NCI-H2029 (cell line): ENCODE results near the gene MAP7D2.
"Not testable (repeated sequence)": the region's sequence is repeated elsewhere in the genome, so short reads cannot be mapped to it uniquely, and the experiment has no call there.

Experiments used
- DNase-seq: peaks from one replicate; lab custom pipeline; 2025; lab: John Stamatoyannopoulos, UW

Gene MAP7D2

DNA sequence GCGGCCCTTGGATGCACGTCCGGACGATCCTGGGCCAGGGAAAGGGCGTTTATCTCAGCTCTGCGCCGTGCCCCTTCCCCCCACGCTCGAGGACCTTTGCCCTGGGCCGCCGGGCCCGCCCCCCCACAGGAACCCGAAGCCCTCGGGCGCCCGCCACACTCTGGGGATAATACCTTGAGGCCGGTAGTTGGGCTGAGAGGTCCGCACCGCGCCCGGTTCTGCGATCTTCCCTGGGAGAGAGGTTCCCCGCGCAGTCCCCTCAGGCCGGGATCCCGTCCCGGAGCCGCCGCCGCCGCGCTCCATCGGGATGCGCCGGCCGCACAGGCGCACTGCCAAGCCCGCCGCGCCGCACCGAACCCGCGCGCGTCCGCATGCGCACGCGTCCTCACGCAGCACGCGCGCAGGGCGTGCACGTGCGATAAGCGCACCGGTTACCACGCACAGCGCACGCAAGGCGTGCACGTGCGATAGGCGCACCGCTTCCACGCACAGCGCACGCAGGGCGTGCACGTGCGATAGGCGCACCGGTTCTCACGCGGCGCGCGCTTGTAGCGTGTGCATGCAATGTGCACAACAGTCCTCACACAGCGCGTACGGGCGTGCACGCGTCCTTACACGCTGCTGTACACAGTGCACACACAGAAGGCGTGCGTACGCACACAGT lies at the start of gene MAP7D2:
Gene MAP7D2 (minus strand): TSS at position 331 of the 664 bp plus-strand sequence. CDS start 28 bp downstream, at position 303.
- no peak for DNase-seq

DNA sequence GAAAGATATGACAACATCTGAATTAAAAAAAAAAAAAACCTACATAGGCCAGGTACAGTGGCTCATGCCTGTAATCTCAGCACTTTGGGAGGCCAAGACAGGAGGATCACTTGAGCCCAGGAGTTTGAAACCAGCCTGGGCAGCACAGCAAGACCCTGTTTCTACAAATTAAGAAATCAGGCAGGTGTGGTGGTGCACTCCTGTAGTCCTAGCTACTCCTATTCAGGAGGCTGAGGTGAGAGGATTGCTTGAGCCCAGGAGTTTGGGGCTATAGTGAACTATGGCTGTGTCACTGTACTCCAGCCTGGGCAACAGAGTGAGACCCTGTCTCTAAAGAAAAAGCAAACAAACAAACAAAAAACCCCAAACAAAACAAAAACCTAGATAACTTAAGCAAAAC lies 45.8 kb upstream of the MAP7D2 start:
- DNase-seq = not testable (repeated sequence)

DNA sequence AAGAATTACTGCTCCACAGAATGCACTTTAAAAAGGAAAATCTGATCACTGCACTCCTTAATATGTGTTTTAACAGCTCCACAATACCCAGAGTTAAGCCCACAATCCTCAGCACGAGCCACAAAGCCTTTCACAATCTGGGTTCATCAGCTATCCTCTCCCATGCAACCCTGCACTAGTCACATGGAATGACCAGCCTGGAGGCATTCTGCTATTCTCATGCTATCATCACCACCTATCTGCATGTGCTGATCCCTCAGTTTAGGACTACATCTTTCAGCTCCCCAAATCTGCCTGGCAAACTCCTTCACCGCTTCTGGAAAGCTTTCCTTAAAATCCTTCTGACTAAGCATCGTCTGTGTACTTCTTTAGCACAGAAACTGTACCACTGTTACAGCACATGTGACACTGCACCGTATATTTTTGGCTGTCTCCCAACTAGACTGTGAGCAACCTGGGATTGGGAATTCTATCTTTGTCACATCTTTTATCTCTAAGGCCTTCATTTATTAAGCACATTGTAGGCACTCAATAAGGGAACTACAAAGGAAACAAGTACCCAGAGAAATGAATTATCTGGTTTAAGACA lies 43.2 kb upstream of the MAP7D2 start:
- DNase-seq = no peak

DNA sequence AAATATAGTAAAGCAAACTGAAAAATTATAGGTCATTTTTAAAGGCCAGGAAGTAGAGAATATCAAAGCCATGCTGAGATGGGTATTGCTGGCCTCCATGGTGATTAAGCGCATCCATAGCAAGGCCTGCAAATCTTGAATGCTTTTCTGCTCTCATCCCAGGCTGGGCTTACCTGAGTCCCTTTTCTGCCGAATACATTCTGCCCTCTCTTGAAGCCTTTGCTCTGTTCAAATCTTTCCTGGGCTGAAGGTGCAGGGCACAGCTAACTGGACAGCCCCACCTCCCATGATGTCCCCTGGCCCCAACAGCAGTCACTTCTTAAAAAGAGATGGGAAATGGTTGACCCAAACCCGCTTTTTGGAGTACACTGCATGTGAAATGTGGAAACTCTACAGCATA lies 35.0 kb upstream of the MAP7D2 start:
- no peak for DNase-seq

DNA sequence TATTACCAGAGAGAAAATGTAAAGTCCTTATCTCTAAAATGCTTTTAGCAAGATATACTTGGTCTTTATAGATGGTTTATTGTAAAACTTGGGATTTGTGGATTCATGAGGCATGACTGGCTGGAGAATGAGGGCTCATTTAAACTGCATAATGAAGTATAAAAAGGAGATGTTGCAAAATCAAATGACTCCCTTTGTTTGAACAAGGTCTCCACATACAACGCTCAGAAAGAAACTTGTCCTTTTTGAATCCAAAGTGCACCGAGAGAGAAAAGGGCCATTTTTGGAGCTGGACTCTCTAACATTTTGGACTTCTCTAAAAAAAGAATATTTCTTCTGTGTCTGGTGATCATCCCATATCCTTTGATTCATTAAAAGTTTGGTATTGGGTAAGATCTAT lies 32.6 kb upstream of the MAP7D2 start:
- DNase-seq = no peak

DNA sequence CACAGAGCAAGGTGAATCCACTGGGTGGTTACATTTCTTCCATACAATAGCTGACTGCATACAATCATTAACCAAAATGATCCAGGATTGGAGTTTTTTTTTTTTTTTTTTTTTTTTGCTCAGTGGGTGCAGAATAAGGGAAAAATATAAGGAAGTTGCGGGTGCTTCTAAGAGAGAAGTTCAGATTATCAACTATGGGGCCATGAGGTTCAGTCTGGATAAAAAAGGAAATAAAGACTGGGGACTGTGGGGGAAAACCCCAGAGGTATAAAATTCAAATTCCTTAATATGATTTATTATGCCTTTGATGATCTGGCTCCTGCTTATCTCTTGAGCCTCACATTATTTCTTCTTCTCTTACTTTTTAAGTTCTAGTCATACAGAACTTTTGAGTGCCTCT lies 30.9 kb upstream of the MAP7D2 start:
- DNase-seq = no peak

DNA sequence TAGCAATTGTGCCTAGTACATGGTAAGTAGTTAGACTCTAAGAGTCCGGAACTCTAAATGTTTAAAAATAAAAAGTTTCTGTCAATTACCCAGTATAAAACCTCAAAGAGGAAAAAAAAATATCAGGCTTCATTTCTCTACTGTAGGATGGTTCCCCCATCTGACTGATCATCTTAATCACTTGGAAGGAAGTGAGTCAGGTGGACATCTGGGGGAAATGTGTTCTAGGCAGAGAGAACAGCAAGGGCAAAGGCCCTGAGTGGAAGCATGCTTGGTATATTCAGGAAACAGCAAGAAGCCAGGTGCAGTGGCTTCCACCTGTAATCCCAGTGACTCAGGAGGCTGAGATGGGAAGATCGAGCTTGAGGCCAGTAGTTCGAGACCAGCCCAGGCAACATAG lies 27.8 kb upstream of the MAP7D2 start:
- DNase-seq = no peak

DNA sequence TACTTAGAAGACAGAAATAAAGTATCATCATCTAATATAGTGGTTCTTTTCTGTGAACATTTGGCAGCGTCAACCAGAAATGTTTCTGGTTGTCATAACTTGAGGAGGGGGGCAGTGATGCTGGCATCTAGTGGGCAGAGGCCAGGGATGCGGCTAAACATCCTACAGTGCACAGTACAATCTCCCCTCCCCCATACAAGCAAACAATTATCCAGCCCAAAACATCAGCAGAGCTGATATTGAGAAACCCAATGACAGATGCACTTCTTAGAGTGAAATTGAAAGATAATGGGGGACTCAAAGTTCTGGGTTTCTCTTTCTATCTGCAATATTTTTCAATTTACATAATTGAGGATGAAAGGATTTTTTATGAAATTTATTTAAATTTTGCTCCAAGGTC lies 26.9 kb upstream of the MAP7D2 start:
- DNase-seq = no peak

DNA sequence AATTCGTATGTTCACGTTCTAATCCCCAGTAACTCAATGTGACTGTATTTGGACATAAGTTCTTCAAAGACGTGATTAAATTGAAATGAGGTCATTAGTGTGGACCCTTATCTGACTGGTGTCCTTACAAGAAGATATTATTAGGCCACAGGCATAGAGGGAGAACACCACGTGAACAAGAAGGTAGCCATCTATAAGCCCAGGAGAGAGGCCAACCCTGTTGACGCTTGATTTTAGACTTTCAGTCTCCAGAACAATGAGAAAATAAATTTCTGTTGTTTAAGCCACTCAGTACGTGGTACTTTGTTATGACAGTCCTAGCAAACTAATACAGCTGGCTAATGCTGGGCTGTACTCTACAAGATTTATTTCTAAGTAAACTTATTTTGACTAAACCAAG lies 26.4 kb upstream of the MAP7D2 start:
- no peak for DNase-seq

DNA sequence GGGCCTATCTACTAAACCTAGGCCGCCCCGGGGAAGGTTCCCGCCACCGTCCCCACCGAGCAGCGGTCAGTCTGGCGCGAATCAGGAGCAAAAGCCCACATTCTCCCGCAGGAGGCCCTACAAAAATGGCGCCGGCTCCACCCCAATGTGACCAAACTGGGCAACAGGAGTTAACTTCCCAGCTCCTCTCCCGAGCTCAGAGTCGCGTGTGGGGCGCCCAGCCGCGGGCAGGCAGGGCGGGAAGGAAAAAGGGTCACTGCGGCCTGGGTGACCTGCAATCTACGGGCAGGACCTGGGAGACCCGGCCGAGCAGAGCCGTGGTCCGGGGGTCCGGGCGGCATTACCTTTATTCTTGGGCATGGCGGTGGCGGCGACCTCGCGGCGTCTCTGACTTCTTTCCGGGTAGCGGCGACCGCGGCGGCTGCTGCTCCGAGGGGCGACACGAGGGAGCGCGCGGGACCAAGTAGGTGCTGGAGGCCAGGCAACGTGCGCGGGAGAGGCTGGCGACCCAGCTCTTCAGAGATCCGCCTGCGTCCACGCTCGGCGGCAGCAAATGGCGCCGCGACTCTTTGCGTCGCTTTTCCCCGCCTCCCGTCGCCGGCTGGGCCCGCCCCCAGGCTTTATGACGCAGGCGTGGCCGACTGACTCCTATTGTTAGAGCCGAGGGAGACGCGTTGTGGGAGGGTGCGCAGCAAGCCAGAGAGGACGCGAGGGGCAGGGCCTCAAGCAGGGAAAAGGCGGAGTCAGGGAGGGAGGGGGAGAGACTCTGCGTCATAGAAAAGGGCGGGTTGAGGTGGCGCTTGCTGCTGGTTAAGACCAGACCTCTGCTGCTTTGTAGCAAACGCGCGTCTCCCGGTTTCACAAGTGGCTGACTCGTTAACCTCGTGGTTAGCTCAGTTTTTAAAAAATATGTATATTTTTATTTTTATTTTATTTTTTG lies 24.8 kb upstream of the MAP7D2 start, which contains the start of gene EIF1AX:
Gene EIF1AX (minus strand): TSS at position 558 of the 940 bp plus-strand sequence. CDS start 198 bp downstream, at position 360.
- DNase-seq = peak; percentile 93

DNA sequence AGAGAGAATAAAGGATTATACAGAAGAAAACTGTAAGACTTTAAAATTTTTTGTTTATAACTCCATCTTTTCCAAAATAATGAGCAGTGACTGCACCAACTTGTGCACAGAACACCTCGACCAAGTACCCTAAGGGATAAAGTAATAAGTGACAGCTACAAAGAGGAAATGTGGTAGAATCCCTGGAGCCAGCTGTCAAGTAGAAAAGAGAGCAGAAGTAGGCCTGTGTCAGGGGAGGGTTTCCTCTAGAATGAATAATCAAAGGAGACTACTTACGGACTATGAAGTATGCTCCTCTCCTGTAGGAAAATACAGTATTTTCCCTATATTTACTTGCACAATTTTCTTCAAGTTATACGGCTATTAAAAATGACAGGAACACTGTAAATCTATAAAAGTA lies 23.7 kb upstream of the MAP7D2 start:
- DNase-seq = no peak

DNA sequence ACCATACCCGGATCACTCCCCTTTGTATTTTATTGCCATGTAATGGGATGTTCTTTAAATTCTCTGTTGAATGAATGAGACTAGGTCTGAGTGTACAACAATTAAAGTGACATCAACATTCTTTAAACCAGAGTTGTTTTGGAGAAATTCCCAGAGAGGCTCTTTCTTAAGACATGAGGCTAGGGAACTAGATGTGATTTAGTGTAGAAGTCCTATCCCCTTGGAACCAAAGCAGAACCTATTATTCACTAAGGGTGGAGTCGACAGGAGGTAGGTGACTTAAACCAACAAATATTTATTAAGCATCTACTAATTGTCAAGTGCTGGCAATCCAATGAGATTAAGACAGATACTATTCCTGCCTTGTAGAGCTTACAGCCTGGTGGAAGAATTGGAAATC lies 23.3 kb upstream of the MAP7D2 start:
- DNase-seq = no peak

DNA sequence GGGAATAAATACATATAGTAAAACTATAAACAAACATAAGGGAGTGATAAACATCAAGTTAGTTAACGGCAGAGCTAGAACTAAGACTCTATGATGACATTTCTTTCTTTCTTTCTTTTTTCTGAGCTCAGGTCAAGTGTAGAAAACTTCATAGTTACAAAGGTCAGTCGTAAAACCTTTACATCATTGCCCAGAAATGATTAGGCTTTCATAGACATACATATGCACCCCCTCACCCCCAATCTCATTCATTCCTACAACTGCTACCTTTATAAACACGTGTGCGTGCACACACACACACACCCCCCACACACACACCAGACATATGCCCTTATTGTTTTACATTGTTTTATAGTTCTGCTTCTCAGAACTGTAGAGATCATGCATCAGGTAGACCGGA lies 19.2 kb upstream of the MAP7D2 start:
- no peak for DNase-seq

DNA sequence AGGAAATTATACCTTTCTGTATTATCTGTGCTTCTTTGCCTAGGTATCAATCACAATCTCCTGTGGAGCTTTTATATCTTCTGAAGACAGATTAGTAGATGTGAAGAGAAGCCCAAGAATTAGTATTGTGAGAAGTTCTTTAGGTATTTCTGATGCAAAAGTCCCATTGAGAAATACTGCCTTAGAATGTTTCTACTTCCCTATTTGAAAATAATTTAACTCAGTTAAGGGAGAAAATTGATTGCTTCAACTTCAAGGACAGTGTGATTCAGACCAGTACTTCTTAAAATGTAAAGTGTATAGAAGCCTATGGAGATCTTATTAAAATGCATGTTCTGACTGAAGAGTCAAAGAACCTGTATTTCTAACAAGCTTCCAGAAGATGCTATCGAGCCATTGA lies 16.0 kb upstream of the MAP7D2 start:
- DNase-seq = no peak

DNA sequence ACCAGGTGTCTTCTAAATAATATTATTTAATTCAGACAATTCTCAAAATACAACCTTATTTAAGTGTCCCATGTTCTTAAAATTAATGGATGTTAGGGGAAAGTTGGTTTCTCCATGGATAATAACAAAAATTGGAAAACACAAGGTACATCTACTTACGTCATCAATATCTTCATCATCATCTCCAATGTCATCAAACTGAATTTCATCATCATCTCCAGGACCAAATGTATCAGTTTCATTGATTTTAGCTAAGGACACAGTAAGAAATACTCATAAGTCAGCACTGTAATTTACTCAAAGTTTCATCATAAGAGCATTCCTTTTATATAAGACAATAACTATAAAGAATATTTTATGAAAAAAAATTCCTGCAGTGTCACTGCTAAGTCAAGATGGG lies 13.7 kb upstream of the MAP7D2 start:
- no peak for DNase-seq

DNA sequence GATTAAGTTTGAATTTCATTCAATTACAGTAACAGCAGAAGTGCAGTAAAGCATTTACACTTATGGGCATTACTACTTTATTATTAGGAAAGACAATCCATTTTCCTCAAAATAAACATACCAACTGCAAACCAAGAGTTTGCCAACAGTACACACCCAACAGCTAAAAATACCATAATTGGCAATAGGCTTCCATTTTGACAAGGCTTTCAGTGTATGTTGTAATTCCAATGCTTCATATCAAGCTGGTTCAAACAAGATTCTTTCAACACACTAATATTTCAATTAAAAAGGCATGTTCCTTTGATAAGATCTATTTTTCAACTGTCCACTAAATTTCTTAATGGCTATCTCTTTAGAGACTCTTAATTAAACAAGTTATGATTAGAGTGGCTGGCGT lies 12.8 kb upstream of the MAP7D2 start:
- no peak for DNase-seq

DNA sequence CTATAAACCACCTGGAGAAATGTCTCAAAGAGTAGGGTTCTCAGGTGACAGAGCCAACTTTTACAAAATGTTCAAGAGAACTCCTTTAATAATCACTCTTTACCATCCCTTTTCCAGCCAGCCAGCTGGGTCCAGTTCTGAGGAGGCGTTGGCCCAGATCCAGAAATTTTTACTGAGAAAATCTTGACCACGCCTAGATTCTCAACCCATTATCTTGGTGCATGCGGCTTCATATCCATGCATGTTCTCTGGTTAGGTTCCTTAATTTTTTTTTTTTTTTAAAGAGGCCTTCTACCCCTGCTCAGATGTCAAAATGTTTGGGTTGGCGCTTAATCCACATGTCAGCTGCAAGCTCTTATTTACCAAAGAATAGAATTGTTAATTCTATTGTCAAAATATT lies 12.0 kb upstream of the MAP7D2 start:
- no peak for DNase-seq

DNA sequence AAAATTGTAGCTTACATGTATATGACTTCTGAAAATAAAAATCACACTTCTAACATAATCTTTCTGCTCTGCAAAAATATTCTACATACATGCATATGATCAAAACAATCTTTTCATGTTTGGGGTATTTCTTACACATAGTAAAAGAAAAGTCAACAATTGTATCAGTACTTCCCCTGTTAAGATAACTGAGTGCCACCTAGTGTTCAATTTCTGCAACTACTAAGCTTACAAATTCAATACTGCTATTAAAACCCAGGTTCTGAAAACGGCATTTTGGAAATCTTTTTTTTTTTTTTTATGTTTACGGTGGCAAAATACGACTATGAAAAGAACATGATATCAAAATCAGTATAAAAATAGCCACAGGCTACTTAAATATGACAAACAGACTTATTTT lies 10.7 kb upstream of the MAP7D2 start:
- DNase-seq = not testable (repeated sequence)

DNA sequence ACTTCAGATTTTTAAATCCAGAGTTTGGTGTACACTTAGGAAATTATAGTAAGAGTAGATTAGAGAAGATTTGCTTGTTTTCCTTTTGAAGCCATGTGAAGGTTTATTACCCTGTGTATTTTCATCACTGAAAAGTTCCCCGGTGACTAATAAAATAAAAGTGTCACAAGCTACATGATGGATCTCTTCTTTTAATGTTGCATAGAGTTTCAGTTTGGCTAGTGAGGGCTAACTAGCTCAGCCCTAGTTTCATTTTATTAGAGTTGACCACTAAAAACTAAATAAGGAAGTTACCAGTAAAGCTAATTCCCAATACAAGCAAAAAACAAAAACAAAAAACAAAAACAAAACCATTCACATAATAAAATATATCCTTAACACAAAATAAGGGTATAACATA lies 10.1 kb upstream of the MAP7D2 start:
- DNase-seq = not testable (repeated sequence)

DNA sequence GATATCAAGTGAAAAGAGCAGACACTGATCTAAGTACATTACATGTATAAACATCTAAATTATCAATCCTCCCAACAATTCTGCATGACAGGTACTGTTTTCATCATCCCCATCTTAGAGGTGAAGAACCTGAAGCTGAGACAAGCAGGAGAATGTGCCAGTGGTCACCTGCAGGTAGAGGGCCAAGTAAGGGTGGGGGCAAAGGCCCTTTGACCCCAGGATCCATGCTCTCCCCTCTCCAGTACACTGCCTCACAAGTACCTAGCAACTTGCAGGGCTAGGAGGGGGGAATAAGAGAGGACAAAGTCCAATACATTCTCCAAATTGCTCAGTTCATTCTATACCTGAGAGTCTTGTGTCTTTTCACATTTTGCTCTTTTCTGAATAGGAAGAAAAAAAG lies 8.3 kb upstream of the MAP7D2 start:
- no peak for DNase-seq

DNA sequence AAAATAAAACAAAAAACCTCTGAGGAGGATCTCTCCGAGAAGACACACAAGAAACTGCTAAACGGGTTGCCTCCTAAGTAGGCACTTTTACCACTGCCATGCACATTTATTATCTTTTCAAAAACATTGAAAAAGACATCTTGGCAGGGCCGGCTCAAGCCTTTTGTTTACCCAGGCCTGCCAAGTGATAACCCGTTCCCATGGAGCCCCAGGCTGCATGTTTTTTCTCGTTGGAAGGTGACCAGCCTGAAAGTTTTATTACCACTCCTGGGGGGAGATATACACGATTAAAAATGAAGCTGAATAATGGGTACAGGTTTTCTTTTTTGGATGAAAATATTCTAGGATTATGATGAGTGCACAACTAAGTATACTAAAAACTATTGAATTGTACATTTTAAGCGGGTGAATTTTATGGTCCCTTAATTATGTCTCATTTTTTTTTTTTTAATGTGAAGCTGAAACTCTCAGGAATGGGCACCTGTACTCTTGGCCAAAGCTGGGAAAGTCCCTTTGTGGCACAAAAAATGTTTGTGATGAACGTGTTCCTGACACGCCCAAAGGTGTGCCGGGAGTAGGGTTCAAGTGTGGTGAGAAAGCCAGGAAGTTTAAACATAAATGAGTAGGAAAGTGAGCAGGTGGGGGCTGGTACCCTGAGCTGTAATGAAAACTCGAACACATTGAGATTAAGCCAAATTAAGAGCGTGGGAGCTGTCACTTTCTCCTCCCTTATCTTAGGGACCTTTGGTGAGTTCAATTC lies 1.5 kb upstream of the MAP7D2 start:
- DNase-seq = no peak

DNA sequence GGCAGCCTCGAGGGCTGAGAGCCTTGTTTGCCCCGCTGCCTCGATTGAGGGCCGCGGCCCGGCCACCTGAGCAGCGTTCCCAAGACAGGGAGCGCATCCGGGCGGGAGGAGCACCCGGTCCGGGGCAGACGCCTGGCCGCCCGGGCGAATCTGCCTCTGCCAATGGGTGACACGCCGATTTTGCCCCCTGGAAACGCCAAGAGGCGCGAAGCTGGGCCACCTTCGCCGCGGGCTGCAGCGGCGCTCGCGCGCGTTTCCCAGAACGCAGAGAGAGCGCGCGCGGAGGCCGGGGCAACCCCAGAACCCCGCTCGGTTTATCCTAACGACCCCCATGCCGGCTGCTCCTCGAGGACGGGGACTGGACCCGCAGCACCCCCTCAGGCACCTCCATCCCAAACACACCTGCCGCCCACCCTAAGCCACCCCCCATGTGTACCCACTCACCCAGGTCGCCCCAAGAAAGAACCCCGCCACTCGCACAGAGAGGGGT lies 575 bp downstream of the MAP7D2 start:
- no peak for DNase-seq
